ENCODE results near the gene IRF7.

GRCh38 chr11:639332-639955 lies 23.7 kb upstream of the IRF7 start:
- TF ChIP-seq CEBPB (IDR thresholded peaks at IDR 0.05; ENCODE audit: low read depth) (no peak), YY1 (IDR thresholded peaks at IDR 0.05; ENCODE audit: extremely low read depth, insufficient replicate concordance, low read depth, low read length) (no peak), SRF (IDR thresholded peaks at IDR 0.05; ENCODE audit: low read depth) (no peak), JUND (IDR thresholded peaks at IDR 0.05) (no peak), POLR2A (IDR thresholded peaks at IDR 0.05; ENCODE audit: borderline replicate concordance, extremely low read depth, insufficient read depth, insufficient read length) (no peak)
